Hematopoietic multipotent progenitor cell treated with erythropoietin and hydrocortisone succinate and interleukin-3 and kit ligand, for 6 days (in vitro differentiated cells): ENCODE data around the gene OR56A4.
A peak's percentile ranks its signal among the peaks of the same experiment; 100 is the strongest.

Experiments
- DNase-seq: peaks from one replicate; pipeline ENCODE4 v3.0.0-alpha.2; 2015

The OR56A4 gene, protein sequence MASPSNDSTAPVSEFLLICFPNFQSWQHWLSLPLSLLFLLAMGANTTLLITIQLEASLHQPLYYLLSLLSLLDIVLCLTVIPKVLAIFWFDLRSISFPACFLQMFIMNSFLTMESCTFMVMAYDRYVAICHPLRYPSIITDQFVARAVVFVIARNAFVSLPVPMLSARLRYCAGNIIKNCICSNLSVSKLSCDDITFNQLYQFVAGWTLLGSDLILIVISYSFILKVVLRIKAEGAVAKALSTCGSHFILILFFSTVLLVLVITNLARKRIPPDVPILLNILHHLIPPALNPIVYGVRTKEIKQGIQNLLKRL

GRCh38 chr11:6006846-6007245 is at the start of gene OR56A4:
TSS of gene OR56A4 (minus strand) at chr11:6006946. CDS start at chr11:6002992, 3,954 bp downstream.
- DNase-seq = no peak

DNA sequence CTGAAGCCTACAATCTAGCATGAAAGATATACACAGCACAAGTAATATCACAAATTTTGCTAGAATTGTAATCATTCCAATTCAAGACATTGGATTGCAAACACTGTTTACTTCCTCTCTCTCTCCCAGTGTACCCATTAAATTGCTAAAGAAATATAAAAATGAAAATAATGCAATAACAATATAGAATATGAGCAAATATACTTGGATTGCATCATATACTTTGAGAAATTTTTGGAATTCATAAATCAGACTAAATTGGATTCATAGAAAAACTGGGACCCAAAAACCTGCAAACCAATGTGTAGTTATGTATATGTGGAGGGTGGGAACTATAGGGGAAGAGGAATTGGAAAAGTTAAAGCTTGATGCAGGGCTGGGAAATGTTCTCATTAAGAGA is 48.8 kb upstream of the OR56A4 start:
- DNase-seq = no peak

GRCh38 chr11:6052374-6052773 is 45.6 kb upstream of the OR56A4 start:
- no peak for DNase-seq

GRCh38 chr11:6040874-6041273 is 34.1 kb upstream of the OR56A4 start:
- no peak for DNase-seq

DNA sequence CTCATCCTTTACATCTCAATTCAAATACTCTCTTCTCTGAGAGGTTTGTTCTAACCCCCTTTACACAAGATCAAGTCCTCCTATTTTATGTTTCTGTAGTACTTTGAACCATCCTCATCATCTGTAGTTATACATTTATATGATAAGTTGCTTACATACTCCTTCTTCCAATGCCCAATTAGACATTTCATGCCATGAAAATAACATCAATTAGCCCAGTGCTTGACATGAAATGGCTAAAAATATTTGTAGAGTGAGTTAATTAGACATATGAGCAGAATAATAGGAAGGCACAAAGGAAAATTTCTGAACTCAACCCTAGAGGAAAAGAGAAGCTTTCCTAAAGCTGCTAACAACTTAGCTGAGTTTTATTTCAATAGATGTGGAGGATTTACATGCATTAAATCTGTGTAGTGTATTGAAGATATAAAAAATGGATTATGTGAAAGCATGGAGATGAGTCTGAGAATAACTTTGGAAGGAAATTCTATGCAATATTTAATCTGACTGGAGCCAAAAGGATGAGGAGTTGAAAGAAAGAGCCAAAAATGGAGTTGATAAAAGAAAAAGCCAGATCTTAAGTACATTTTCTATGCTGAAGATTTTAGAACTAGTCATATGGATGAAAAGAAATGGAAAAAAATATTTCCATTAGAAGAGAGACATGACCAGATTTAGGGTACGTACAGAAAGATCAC is 24.1 kb upstream of the OR56A4 start, which contains the start of gene OR56A1:
TSS of gene OR56A1 (minus strand) at position 51 of the 698 bp plus-strand sequence. CDS start 3,066 bp downstream, outside the sequence.
- no peak for DNase-seq

- no peak for DNase-seq
Observed at GRCh38 chr11:6027501-6027900, 20.8 kb upstream of the OR56A4 start.

DNA sequence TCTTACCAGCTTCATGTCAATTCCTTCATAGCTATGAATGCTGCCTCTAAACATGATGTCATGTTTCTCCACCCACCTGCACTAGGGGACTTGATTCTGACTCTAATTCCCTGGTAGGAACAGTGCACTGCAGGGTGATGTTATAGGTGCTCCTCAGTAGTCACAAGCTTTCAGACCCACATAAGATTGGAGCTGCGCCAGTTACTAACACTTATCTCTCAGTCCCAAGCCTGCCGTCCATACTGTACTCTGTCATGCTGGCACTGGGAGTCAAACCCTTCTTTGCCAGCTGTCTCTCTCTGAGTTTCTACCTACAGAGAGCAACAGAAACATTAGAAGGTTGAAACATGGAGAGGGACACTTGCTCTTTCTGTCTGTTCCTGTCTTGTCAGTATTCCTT is 18.3 kb upstream of the OR56A4 start:
- peak; percentile 77 for DNase-seq

- DNase-seq = peak; percentile 75
Observed at GRCh38 chr11:6022956-6023355, 16.2 kb upstream of the OR56A4 start.

DNA sequence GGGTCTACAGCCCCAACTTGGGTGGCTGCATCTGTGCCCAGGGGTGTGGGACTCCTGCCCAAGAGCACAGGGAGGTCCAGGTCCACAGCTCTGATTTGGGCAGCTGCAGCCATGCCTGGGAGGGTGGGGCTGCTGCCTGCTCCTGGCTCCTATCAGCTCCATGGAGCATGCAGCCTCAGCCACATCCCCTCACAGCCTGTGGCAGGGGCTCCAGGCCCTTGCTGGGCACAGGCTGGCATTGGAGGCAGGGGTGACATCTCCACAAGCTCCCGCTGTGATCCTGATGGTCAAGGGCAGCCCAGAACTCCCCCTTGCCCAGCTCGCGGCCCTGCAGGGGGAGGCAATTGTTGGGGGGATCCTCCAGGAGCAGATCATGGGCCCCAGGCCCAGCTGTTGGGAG is 6.3 kb upstream of the OR56A4 start:
- no peak for DNase-seq

GRCh38 chr11:6012035-6012668 is 5.4 kb upstream of the OR56A4 start:
- DNase-seq = no peak

DNA sequence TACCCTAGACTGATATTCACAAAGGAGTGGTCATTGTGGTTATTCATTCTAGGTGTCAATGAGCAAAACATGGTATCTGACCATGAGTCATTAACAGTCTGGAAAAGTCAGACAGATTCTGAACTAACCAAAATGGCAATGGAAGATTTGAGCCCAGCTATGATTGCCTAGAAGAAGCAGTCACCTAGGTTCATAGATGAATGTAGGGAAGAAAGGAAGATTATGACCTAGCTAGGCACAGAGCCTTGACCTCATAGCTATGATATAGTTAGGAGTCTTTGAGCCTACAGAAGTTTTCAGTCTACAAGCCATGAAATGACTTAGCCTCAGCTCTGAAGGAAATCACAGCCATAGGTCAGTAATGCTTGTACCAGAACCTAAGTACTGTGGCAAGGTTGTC is 351 bp downstream of the OR56A4 start:
- DNase-seq = no peak

- DNase-seq = no peak
Observed at GRCh38 chr11:6002202-6002699, 4.5 kb downstream of the OR56A4 start.

GRCh38 chr11:5994791-5995190 is 12.0 kb downstream of the OR56A4 start:
- no peak for DNase-seq

GRCh38 chr11:5992604-5993251 is 14.0 kb downstream of the OR56A4 start:
- peak; percentile 39 for DNase-seq

DNA sequence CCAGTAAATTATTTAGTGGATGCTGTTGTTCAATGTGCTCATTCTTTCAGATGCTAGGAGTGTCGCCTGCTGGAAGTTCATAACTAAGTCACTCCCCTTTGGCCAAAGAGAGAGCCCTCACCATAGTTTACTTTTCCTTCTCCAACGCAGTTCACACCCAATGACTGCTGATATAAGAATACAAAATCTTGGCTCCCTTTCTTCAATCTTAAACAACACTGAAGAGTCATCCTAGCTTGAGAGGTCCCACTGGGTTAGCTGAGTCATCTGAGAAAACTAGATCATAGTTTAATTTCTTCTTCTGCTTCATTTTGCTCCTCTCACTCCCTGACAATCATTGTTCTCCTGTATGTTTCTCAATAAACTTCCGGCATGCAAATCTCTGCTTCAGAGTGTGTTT is 14.6 kb downstream of the OR56A4 start:
- no peak for DNase-seq

GRCh38 chr11:5989203-5989602 is 17.5 kb downstream of the OR56A4 start:
- DNase-seq = no peak

GRCh38 chr11:5986885-5987284 is 19.9 kb downstream of the OR56A4 start, which contains the start of gene OR52L1:
TSS of gene OR52L1 (minus strand) at chr11:5986985. CDS start at chr11:5986930, 55 bp downstream.
- no peak for DNase-seq

- DNase-seq = no peak
Observed at GRCh38 chr11:5983443-5983842, 23.3 kb downstream of the OR56A4 start.

DNA sequence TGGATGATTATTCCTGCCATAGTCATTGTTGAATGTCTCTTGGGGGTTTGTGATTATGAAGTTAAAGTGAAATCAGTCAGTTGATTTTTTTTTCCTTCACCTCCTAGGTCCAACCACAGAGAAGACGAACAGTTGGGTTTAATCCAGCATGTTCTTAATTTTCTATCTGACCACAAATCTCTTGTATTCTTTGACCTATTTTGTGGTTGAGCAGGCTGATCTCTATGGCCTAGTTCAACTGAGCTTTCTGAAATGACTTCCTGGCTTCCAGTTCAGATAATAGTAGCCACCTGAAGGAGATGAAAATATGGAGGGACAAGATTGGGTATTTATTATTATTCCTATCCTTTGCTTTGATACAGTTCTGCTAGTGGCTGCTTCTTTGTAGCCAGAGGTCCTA is 33.2 kb downstream of the OR56A4 start:
- no peak for DNase-seq

GRCh38 chr11:5968394-5968793 is 38.4 kb downstream of the OR56A4 start, which contains the start of gene OR56A5:
TSS of gene OR56A5 (minus strand) at chr11:5968494. CDS start at chr11:5968494, 0 bp downstream.
- DNase-seq = no peak

GRCh38 chr11:5967708-5968107 is 39.0 kb downstream of the OR56A4 start:
- no peak for DNase-seq

DNA sequence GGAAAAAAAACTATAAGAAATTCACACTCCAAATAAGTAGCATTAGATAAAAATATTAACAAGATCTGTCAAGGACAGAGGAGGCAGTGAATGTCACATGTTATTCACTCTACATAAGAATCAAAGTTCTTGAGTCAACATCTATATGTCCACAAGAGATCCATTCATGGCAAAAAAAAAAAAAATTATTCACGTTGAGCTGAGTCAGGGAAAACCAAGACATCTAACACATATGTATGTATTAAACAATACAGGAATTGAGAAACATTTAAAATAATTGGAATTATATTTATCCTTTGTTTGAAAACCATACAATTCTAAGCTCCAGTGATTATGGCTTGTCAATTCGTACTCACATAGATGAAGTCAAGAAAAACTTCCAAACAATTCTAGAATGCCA is 39.8 kb downstream of the OR56A4 start:
- no peak for DNase-seq
